ENCODE measurements around the gene KLF1. TPM values are rescaled to one million over a fixed set of nuclear protein-coding genes. Genes with fewer than 3 reads are reported as not detected.
"Not testable (repeated sequence)": the region's sequence is repeated elsewhere in the genome, so short reads cannot be mapped to it uniquely, and the experiment has no call there.

KLF1 gene
- total RNA-seq, 1 experiment from 2014 or later, result not detected

- DNase-seq (ENCODE audit: low spot score), result peak; percentile 99
Observed at GRCh38 chr19:12890787-12891552, 4.0 kb upstream of the KLF1 start, which contains the start of gene GCDH. Gene GCDH (plus strand): TSS chr19:12891160. CDS start chr19:12891305, 145 bp downstream.

- DNase-seq (ENCODE audit: low spot score), result not testable (repeated sequence)
Observed at GRCh38 chr19:12890299-12890786, 3.3 kb upstream of the KLF1 start.

GRCh38 chr19:12888006-12888603 is 1.1 kb upstream of the KLF1 start:
- DNase-seq (ENCODE audit: low spot score), result no peak

GRCh38 chr19:12886651-12886968 is 391 bp downstream of the KLF1 start:
- no peak for DNase-seq (ENCODE audit: low spot score)

- DNase-seq (ENCODE audit: low spot score), result no peak
Observed at GRCh38 chr19:12885749-12886650, 1.0 kb downstream of the KLF1 start.

GRCh38 chr19:12884926-12885748 is 1.9 kb downstream of the KLF1 start:
- DNase-seq (ENCODE audit: low spot score), result no peak

GRCh38 chr19:12884627-12884925 is 2.4 kb downstream of the KLF1 start:
- DNase-seq (ENCODE audit: low spot score), result no peak

GRCh38 chr19:12884202-12884601 is 2.8 kb downstream of the KLF1 start:
- DNase-seq (ENCODE audit: low spot score), result no peak

- no peak for DNase-seq (ENCODE audit: low spot score)
Observed at GRCh38 chr19:12882589-12882988, 4.4 kb downstream of the KLF1 start.

GRCh38 chr19:12881172-12881808 is 5.7 kb downstream of the KLF1 start, which contains the start of gene DNASE2:
Gene DNASE2 (minus strand): TSS chr19:12881449. CDS start chr19:12881375, 74 bp downstream.
- peak; percentile 97 for DNase-seq (ENCODE audit: low spot score)

- DNase-seq (ENCODE audit: low spot score), result no peak
Observed at GRCh38 chr19:12880551-12881171, 6.3 kb downstream of the KLF1 start.

- DNase-seq (ENCODE audit: low spot score), result no peak
Observed at GRCh38 chr19:12875086-12875485, 11.9 kb downstream of the KLF1 start.

GRCh38 chr19:12873891-12874745 is 12.9 kb downstream of the KLF1 start:
- DNase-seq (ENCODE audit: low spot score), result no peak

GRCh38 chr19:12872941-12873890 is 13.8 kb downstream of the KLF1 start:
- DNase-seq (ENCODE audit: low spot score), result no peak

- no peak for DNase-seq (ENCODE audit: low spot score)
Observed at GRCh38 chr19:12872255-12872654, 14.7 kb downstream of the KLF1 start.

- DNase-seq (ENCODE audit: low spot score), result no peak
Observed at GRCh38 chr19:12871681-12872080, 15.3 kb downstream of the KLF1 start.

- no peak for DNase-seq (ENCODE audit: low spot score)
Observed at GRCh38 chr19:12868540-12869112, 18.4 kb downstream of the KLF1 start.
